ENCODE measurements around the gene VPS13D.
"Not testable (repeated sequence)": the region's sequence is repeated elsewhere in the genome, so short reads cannot be mapped to it uniquely, and the experiment has no call there.

Gene VPS13D

GRCh38 chr1:12450090-12450755, 220.4 kb downstream of the VPS13D start:
- no peak for DNase-seq (ENCODE audit: low spot score)

GRCh38 chr1:12450756-12451559, 221.1 kb downstream of the VPS13D start:
- DNase-seq (ENCODE audit: low spot score), result no peak

DNA sequence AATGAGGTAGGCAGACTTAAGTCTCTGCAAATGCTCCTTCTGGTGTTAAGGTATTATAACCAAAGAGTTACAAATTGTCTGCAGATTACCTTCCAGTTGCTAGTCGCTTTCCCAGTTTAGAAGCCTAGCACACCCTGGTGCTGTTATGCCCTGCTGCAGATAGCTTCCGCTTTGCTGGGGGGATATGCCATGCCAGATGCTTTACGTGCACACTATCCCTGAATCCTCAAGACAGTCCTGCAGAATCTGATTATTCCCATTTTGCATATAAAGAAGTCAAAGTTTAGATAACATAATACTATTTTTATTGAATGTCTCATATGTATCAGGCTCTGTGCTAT, 221.7 kb downstream of the VPS13D start:
- no peak for DNase-seq (ENCODE audit: low spot score)

DNA sequence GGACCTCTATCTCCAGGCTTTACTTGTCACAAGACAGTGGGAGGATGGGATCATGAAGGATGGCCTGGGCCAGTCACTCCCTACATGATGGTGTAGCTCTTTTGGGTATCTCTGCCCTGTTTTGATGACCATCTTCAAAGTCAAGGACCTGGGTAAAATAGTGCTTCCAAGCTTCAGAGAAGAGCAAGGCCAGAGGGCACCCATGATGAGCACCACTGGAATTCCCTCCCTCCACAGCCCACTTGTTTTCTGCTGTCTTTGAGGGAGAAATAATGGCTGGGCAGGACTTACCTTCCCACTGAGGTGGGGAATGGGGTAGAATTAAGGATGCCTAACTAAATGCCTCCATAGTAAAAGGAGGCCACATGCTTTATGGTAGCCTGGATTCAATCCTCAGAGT, 222.4 kb downstream of the VPS13D start:
- DNase-seq (ENCODE audit: low spot score), result no peak

GRCh38 chr1:12453400-12454343, 223.8 kb downstream of the VPS13D start:
- DNase-seq (ENCODE audit: low spot score), result no peak

- no peak for DNase-seq (ENCODE audit: low spot score)
These were observed 224.9 kb downstream of the VPS13D start for GRCh38 chr1:12454406-12455391.

DNA sequence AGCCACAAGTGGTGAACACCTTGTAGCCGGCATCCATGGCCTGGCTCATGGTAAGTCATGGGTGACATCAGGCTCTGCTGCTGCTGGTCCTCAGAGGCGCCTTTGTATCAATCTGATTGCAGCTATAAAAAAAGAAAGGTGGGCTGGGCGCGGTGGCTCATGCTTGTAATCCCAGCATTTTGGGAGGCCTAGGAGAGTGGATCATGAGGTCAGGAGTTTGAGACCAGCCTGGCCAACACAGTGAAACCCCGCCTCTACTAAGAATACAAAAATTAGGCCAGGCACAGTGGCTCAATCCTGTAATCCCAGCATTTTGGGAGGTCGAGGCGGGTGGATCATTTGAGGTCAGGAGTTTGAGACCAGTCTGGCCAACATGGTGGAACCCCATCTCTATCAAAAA, 226.3 kb downstream of the VPS13D start:
- not testable (repeated sequence) for DNase-seq (ENCODE audit: low spot score)

DNA sequence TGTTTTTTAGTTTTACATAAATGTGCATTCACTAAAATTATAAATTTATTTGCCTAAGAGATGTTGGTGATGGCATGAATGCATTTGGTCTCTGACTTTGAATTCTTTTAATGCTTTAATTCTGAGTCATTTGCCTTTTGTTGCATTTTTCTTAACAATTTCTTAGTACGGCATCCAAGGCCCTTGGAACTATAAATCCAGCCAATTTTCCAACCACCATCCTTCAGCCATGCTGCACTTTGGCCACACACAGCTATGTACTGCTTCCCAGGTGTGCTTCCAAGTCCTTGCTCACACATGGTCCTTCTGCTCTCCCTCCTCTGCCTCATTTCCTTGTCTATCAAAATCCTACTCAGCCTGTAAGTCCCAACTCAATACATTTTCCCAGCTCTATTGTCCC, 227.1 kb downstream of the VPS13D start:
- DNase-seq (ENCODE audit: low spot score), result no peak

- no peak for DNase-seq (ENCODE audit: low spot score)
These were observed 227.9 kb downstream of the VPS13D start for GRCh38 chr1:12457771-12458170.

DNA sequence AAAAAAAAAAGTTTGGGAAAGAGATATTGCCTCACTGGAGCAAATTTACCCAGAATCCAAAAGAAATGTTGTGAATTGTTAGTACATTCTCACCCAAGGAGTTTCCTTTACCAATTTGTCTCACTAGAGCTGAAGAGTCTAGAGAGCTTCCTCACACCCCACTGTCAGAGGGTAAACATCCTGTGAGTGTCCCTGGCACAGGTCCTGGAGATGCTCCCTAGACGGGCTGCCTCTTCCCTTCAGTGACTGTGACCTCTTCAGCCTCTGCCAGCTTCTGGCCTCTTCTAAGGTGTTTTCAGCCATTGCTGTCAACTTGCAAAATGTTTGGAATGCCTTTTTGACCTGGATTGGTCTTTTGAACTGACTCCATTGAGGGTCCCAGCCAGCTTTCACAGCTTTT, 228.7 kb downstream of the VPS13D start:
- DNase-seq (ENCODE audit: low spot score), result no peak

DNA sequence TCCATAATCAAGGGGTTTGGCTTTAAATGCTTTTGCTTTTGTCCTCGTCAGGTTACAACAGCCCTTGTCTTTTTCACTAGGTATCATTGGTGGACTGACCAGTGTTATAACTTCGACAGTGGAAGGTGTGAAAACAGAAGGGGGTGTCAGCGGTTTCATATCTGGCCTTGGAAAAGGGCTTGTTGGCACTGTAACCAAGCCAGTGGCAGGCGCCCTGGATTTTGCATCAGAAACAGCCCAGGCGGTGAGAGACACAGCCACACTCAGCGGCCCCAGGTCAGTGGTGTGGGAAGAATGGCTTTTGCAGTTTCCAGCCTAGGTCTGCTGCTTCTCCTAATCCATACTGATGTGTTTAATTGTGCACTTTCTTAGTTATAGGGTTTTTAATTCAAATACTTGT, 230.3 kb downstream of the VPS13D start:
- DNase-seq (ENCODE audit: low spot score), result no peak

GRCh38 chr1:12460911-12461621, 231.2 kb downstream of the VPS13D start:
- no peak for DNase-seq (ENCODE audit: low spot score)

- DNase-seq (ENCODE audit: low spot score), result no peak
These were observed 231.9 kb downstream of the VPS13D start for GRCh38 chr1:12461754-12462153.

GRCh38 chr1:12462586-12462985, 232.8 kb downstream of the VPS13D start:
- DNase-seq (ENCODE audit: low spot score), result no peak

DNA sequence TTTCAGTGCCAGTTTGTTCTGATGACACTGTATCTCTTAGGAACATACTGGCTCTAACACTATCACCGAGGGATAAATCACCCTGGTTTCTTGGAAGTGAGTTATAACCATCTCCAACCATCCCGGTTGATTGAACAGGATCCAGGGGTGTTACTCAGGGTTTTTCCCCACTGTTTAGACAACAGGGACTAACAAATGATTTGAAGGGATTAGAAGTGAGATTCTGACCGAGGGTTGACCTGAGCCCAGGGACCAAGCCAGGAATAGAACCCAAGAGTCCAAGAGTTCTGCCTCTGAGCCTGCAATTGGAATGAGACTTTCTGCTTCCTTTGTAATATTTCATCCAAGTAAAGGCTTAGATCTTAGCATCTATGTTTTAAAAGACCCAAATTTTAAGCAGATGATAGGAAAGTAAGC, 234.2 kb downstream of the VPS13D start:
- DNase-seq (ENCODE audit: low spot score), result no peak

DNA sequence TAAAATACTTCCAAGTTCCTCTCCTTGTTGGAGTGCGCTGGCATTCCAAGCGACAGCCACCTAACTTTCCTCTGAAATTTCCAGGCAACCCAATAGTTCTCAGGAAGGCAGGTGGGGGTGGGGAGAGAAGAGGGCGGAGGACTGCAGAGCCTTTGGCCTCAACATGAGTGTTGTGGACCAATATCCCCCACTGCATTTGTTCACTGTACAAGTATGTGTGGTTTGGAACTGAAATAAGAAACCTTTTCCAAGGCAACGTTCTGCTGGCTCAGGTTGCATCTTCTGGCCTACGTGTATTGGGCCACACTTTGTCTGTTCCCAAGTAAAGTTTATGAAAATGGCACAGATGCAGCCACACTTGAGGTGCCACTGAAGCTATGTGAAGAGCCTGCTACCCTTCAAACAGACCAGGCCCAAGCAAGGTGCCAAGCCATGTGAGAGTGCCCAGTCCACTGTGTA, 234.8 kb downstream of the VPS13D start:
- no peak for DNase-seq (ENCODE audit: low spot score)

DNA sequence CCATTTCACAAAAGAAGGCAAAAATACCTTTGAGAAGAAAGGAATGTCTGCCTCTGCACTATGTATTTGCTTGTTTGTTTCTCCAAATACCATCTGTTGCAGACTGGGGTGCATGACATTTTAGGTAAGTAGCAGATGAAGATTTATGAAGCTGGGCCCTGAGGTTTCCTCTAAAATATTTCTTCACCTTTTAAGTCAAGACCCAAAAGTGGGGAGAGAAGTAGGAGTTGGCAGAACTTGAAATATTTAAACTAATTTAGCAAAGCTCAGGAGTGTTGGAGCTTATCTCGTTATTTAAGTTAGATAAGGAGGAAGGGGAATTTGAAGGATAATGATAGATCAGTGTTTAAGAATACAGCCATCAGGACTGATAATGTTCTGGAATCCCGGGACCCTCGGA, 235.3 kb downstream of the VPS13D start:
- no peak for DNase-seq (ENCODE audit: low spot score)

DNA sequence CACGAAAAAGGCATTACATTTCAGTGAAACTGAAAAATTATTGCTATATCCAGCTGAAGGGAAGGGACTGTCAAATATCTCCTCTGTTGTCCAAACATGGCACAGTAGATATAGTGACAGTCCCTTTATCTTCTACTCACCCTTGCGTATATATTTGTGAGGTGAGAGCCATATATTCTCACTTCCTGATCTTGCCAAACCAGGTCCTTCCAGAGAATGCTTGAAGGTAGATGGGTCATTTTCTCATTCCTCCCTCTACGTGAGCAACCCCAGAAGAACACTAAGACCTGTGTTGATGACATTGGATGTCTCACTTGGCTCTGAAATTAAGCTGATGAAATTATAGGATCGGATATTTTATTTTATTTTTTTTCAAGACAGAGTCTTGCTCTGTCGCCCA, 237.0 kb downstream of the VPS13D start:
- DNase-seq (ENCODE audit: low spot score), result no peak

- DNase-seq (ENCODE audit: low spot score), result no peak
These were observed 237.9 kb downstream of the VPS13D start for GRCh38 chr1:12467570-12468286.

GRCh38 chr1:12468323-12468722, 238.5 kb downstream of the VPS13D start:
- DNase-seq (ENCODE audit: low spot score), result no peak

All from hematopoietic multipotent progenitor cell treated with erythropoietin and hydrocortisone succinate and interleukin-3 and kit ligand, for 15 days (in vitro differentiated cells).